Trophoblast cell (in vitro differentiated cells and primary cell): Measurements from ENCODE around the gene ACTR3. TPM values are rescaled to one million over a fixed set of nuclear protein-coding genes. Genes with fewer than 3 reads are reported as not detected.
"Not testable (repeated sequence)": the region's sequence is repeated elsewhere in the genome, so short reads cannot be mapped to it uniquely, and the experiment has no call there.

ENCODE experiments used
- DNase-seq, 2 donors: peaks; one replicate each; pipeline ENCODE4 v3.0.0-alpha.2; 2016
- H2AFZ ChIP-seq: 2 replicates; pipeline ENCODE4 v1.6.1; 2013; ENCODE audit warnings: low read length, moderate library complexity, mild to moderate bottlenecking; ENCODE audit not compliant: insufficient read depth, poor library complexity
- H2AK5ac ChIP-seq: 2 replicates; pipeline ENCODE4 v1.6.1; 2013; ENCODE audit warnings: mild to moderate bottlenecking, low read length
- H2BK120ac ChIP-seq: 2 replicates; pipeline ENCODE4 v1.6.1; 2013; ENCODE audit warnings: low read length, mild to moderate bottlenecking, moderate library complexity; ENCODE audit not compliant: insufficient read depth, poor library complexity
- H2BK12ac ChIP-seq: 2 replicates; pipeline ENCODE4 v1.6.1; 2013; ENCODE audit warnings: mild to moderate bottlenecking, low read length, moderate library complexity
- H2BK5ac ChIP-seq: 2 replicates; pipeline ENCODE4 v1.6.1; 2013; ENCODE audit warnings: low read length, low read depth, moderate library complexity, mild to moderate bottlenecking; ENCODE audit not compliant: poor library complexity
- H3K14ac ChIP-seq: 2 replicates; pipeline ENCODE4 v1.6.1; 2013; ENCODE audit warnings: mild to moderate bottlenecking, low read length
- H3K18ac ChIP-seq: 2 replicates; pipeline ENCODE4 v1.6.1; 2013; ENCODE audit warnings: mild to moderate bottlenecking, low read length
- H3K23ac ChIP-seq: 2 replicates; pipeline ENCODE4 v1.6.1; 2013; ENCODE audit warnings: low read length
- H3K27ac ChIP-seq: 2 replicates; pipeline ENCODE4 v1.5.1; 2013; ENCODE audit warnings: low read depth, mild to moderate bottlenecking, inconsistent platforms, low read length, moderate library complexity
- H3K27me3 ChIP-seq: 2 replicates; pipeline ENCODE4 v1.6.1; 2013; ENCODE audit warnings: inconsistent platforms, mild to moderate bottlenecking, low read length, moderate library complexity; ENCODE audit not compliant: insufficient read depth
- H3K36me3 ChIP-seq, 2 experiments: 1 replicate in 1 of 2; 2 replicates in 1 of 2; pipeline ENCODE4 v1.6.1; 2013; ENCODE audit warnings: low read length in 2 of 2, mild to moderate bottlenecking in 2 of 2, moderate library complexity in 1 of 2; ENCODE audit not compliant: insufficient read depth in 2 of 2, control insufficient read depth in 1 of 2
- H3K4ac ChIP-seq: 2 replicates; pipeline ENCODE4 v1.6.1; 2013; ENCODE audit warnings: low read depth, mild to moderate bottlenecking, low read length, moderate library complexity
- H3K4me1 ChIP-seq, 2 experiments: 1 replicate in 1 of 2; 2 replicates in 1 of 2; pipeline ENCODE4 v1.6.1; 2013; ENCODE audit warnings: low read length in 2 of 2, mild to moderate bottlenecking in 2 of 2, moderate library complexity in 1 of 2; ENCODE audit not compliant: insufficient read depth in 2 of 2, control insufficient read depth in 1 of 2
- H3K4me2 ChIP-seq: 2 replicates; pipeline ENCODE4 v1.6.1; 2013; ENCODE audit warnings: inconsistent platforms, mild to moderate bottlenecking, low read length, moderate library complexity
- H3K4me3 ChIP-seq: 2 replicates; pipeline ENCODE4 v1.5.1; 2013; ENCODE audit warnings: mild to moderate bottlenecking, low read depth, low read length, inconsistent platforms
- H3K79me1 ChIP-seq: one replicate; pipeline ENCODE4 v1.6.1; 2013; ENCODE audit warnings: low read length
- H3K79me2 ChIP-seq: 2 replicates; pipeline ENCODE4 v1.6.1; 2013; ENCODE audit warnings: low read length, mild to moderate bottlenecking; ENCODE audit not compliant: control insufficient read depth, insufficient read depth, poor library complexity
- H3K9ac ChIP-seq: 2 replicates; pipeline ENCODE4 v1.6.1; 2013; ENCODE audit warnings: mild to moderate bottlenecking, low read length
- H3K9me3 ChIP-seq: 2 replicates; pipeline ENCODE4 v1.6.1; 2013; ENCODE audit warnings: low read depth, mild to moderate bottlenecking, control low read depth, inconsistent platforms, low read length; ENCODE audit not compliant: insufficient read depth
- H4K12ac ChIP-seq: 2 replicates; pipeline ENCODE4 v1.6.1; 2013; ENCODE audit warnings: low read depth, mild to moderate bottlenecking, low read length, moderate library complexity
- H4K8ac ChIP-seq: 2 replicates; pipeline ENCODE4 v1.6.1; 2013; ENCODE audit warnings: low read depth, mild to moderate bottlenecking, low read length, moderate library complexity
- H4K91ac ChIP-seq: one replicate; pipeline ENCODE4 v1.6.1; 2013; ENCODE audit warnings: low read depth, mild to moderate bottlenecking, low read length, moderate library complexity
- WGBS: extraction: QIAGEN DNeasy Blood & Tissue Kit; methylation state at CpG from one replicate; pipeline ENCODE4 v1.1.7; 2013; ENCODE audit warnings: missing lambda C conversion rate; ENCODE audit not compliant: insufficient read length, insufficient coverage; ENCODE audit errors: extremely low coverage; 5-methylcytosine and 5-hydroxymethylcytosine counted together
- polyA plus RNA-seq: library from polyadenylated mRNA; stranded (reverse); fragments of 200-250 nt; gene quantifications from 2 replicates; pipeline ENCODE4 v1.2.3, GENCODE V29; 2013

ACTR3 gene
- 203 and 209 TPM in 2 replicates for polyA plus RNA-seq

DNA sequence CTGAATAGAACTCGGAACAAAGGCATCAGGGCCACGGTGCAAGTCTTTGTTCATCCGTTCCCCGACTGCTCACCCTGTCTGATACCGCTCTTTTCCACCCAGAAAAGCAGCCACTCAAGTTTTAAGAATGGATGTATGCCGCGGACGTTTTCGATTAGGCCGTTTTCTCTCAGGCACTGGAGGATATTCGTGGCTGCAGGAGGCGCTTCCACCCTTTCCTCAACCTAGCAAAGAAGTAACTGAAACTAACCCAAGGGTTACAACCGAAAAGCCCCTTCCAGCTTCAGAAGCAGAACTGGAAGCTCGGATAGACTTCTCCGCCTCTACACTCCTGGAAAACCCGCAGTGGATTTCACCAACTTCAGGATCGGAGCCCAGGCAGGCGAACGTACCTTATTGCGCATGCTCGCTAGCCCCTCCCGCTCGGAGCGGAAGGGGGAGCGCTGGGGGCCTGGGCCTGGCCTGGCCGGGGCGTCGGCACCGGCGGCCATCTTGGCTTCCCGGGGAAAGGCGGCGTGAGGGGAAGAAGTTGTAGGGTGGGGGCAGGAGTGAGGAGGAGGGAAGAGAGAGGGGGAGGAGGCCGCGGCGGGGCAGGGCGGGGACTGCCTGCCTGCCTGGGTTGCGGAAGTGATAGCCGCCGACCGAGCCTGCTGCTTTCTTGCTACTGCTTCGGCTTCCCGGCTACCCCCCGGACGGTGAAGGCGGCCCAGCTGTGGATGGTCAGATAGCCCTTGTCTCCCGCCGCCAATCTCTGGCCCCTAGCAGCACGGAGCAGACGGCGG is at the start of gene ACTR3:
ACTR3 (plus strand) TSS at position 619 of the 782 bp plus-strand sequence. CDS start 191 bp downstream, outside the sequence.
- H2AK5ac ChIP-seq = peak within 1 kb of the TSS; percentile 92
- peak within 1 kb of the TSS; percentile 92 for H2BK5ac ChIP-seq
- no peaks in the 10 kb centered on the region for H3K9me3 ChIP-seq
- H3K79me1 ChIP-seq = peaks cover 14% of the 10 kb centered on the region
- peak within 1 kb of the TSS; percentile 91 for H2BK120ac ChIP-seq
- peaks cover 11% of the 10 kb centered on the region for H3K79me2 ChIP-seq
- DNase-seq = peak; percentile 99 to 100
- peak within 1 kb of the TSS; percentile 95 for H3K4ac ChIP-seq
- peak within 1 kb of the TSS; percentile 96 for H3K9ac ChIP-seq
- H3K4me3 ChIP-seq = peak within 1 kb of the TSS; percentile 96
- H4K12ac ChIP-seq = peak within 1 kb of the TSS; percentile 85
- peaks cover 3 to 4% of the 10 kb centered on the region in 2 experiments for H3K4me1 ChIP-seq
- H3K18ac ChIP-seq = peak within 1 kb of the TSS; percentile 96
- peak within 1 kb of the TSS; percentile 92 for H4K8ac ChIP-seq
- no CpG with 5 or more reads among the region's 51 CpGs for WGBS
- H2AFZ ChIP-seq = peak within 1 kb of the TSS; percentile 68
- H3K27me3 ChIP-seq = no peaks in the 10 kb centered on the region
- peak within 1 kb of the TSS; percentile 98 for H4K91ac ChIP-seq
- H3K23ac ChIP-seq = no peak within 1 kb of the TSS
- H3K27ac ChIP-seq = peak within 1 kb of the TSS; percentile 98
- H2BK12ac ChIP-seq = no peak within 1 kb of the TSS
- H3K4me2 ChIP-seq = peak within 1 kb of the TSS; percentile 84
- H3K36me3 ChIP-seq = peaks cover 0 to 2% of the 10 kb centered on the region in 2 experiments
- H3K14ac ChIP-seq = peak within 1 kb of the TSS; percentile 98

DNA sequence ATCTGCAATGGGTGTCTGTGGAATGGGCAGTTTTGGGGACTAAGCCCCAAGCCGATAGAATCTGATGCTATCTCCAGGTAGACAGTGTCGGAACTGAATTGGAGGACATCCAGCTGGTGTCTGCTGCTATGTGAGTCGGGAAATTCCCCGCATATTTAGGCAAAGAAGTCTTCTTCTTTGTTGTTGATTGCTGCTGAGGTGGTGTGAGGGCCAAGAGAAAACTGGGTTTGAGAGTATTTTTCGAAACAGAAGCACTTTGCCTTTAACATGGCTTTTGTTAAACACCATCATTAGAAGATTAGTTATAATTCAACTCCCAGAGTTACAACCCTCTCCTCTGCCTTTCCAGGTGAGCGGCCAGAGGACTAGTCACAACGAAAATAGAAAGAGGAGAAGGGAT is 49.4 kb upstream of the ACTR3 start:
- Histone ChIP-seq H3K4me3 (no peak overlapping the region), H4K91ac (no peak overlapping the region), H3K14ac (no peak overlapping the region), H4K12ac (no peak overlapping the region), H2BK5ac (no peak overlapping the region), H3K79me2 (no peaks in the 10 kb centered on the region), H3K36me3 (no peaks in the 10 kb centered on the region), H3K27ac (no peak overlapping the region), H3K79me1 (no peaks in the 10 kb centered on the region), H4K8ac (no peak overlapping the region), H3K9ac (no peak overlapping the region), H2AFZ (no peak overlapping the region), H3K4ac (no peak overlapping the region), H3K4me2 (no peak overlapping the region), H3K18ac (no peak overlapping the region), H2AK5ac (no peak overlapping the region), H2BK12ac (no peak overlapping the region), H2BK120ac (no peak overlapping the region), H3K27me3 (no peaks in the 10 kb centered on the region), H3K9me3 (no peaks in the 10 kb centered on the region), H3K4me1 (peaks cover 0 to 11% of the 10 kb centered on the region in 2 experiments), H3K23ac (no peak overlapping the region)
- DNase-seq = peak; percentile 32 to 64
- WGBS = no CpG with 5 or more reads among the region's 7 CpGs

DNA sequence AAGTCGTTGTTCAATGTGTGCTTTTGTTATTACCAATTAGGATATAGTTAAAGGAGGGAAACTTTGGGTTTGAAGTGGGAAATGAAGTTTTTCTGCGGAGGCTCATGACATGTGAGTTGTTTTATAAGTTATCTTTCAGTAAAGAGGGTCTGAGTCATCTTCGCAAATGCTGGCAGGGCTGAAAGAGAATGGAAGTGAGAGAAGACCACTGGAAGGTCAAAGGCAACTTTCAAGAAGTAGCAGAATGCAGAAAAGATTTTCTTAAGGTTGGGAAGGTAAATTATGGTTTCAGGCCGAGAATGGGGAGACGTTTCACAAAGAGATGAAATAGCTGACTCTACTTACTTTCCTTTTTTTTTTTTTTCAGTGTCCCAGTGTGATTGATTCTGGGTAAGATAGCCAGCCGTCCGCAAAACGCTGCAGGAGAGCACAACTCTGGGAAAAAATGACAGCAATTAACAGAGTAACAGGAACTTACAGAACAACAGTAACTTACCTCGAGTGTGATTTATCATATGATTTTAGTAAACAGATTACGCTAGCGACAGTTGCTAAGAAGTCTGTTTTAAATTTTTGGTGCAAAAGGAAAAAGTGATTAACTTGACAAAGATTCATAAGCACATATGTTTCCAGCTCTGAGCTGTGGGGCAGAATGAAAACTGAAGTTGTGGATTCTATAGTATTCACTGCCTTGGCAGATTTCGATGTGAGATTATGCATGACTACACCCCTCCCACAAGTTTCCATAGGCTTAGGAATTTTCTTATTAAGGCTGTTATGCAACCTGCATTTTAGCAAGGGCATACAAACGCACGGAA is 46.8 kb upstream of the ACTR3 start:
- Histone ChIP-seq H3K4me2 (no peak overlapping the region), H2AK5ac (no peak overlapping the region), H3K4ac (no peak overlapping the region), H4K91ac (no peak overlapping the region), H2BK12ac (no peak overlapping the region), H3K27me3 (no peaks in the 10 kb centered on the region), H2BK5ac (no peak overlapping the region), H3K9ac (no peak overlapping the region), H3K79me2 (no peaks in the 10 kb centered on the region), H2AFZ (no peak overlapping the region), H3K36me3 (no peaks in the 10 kb centered on the region), H3K23ac (no peak overlapping the region), H3K18ac (no peak overlapping the region), H3K79me1 (no peaks in the 10 kb centered on the region), H3K4me3 (no peak overlapping the region), H4K8ac (no peak overlapping the region), H3K4me1 (peaks cover 0 to 11% of the 10 kb centered on the region in 2 experiments), H3K14ac (no peak overlapping the region), H3K9me3 (peaks cover 2% of the 10 kb centered on the region), H3K27ac (no peak overlapping the region), H2BK120ac (no peak overlapping the region), H4K12ac (no peak overlapping the region)
- peak; percentile 84 to 98 for DNase-seq
- no CpG with 5 or more reads among the region's 14 CpGs for WGBS

DNA sequence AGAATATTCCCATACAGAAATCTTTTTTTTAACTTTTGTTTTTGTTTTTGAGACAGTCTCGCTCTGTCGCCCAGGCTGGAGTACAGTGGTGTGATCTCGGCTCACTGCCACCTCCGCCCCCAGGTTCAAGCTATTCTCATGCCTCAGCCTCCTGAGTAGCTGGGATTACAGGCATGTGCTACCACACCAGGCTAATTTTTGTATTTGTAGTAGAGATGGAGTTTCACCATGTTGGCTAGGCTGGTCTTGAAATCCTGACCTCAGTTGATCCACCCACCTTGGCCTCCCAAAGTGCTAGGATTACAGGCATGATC is 46.2 kb upstream of the ACTR3 start:
- H4K8ac ChIP-seq, H3K36me3 ChIP-seq, H4K12ac ChIP-seq, H3K14ac ChIP-seq, H2BK120ac ChIP-seq, H3K4me3 ChIP-seq, H3K4ac ChIP-seq, H3K79me2 ChIP-seq, H3K9ac ChIP-seq, H4K91ac ChIP-seq, H2AK5ac ChIP-seq, H2BK5ac ChIP-seq, H3K79me1 ChIP-seq, H3K27ac ChIP-seq, H3K9me3 ChIP-seq, H2AFZ ChIP-seq, DNase-seq, H3K18ac ChIP-seq, H3K4me2 ChIP-seq, H3K23ac ChIP-seq, H2BK12ac ChIP-seq, H3K27me3 ChIP-seq: not testable (repeated sequence)
- WGBS = no CpG with 5 or more reads among the region's 4 CpGs
- peaks cover 0 to 11% of the 10 kb centered on the region in 2 experiments for H3K4me1 ChIP-seq
